Measurements from ENCODE around the gene ATP13A2.

GRCh38 chr1:17005365-17005740 is 6.4 kb downstream of the ATP13A2 start:
- no peak for TF ChIP-seq EZH2 (IDR thresholded peaks at IDR 0.05; ENCODE audit: insufficient read depth, poor library complexity, severe bottlenecking)
- TF ChIP-seq EZH2phosphoT487 (IDR thresholded peaks at IDR 0.05; ENCODE audit: insufficient read depth, low read depth): no peak
